HG02642 (cell line): Measurements from ENCODE around the gene NTN1.

Experiments
- ATAC-seq: cut with Tn5 transposase; IDR thresholded peaks from one replicate; pipeline ENCODE4 v1.9.1; 2021; ENCODE audit warnings: mild to moderate bottlenecking; ENCODE audit not compliant: unreplicated experiment, poor library complexity

The NTN1 gene

DNA sequence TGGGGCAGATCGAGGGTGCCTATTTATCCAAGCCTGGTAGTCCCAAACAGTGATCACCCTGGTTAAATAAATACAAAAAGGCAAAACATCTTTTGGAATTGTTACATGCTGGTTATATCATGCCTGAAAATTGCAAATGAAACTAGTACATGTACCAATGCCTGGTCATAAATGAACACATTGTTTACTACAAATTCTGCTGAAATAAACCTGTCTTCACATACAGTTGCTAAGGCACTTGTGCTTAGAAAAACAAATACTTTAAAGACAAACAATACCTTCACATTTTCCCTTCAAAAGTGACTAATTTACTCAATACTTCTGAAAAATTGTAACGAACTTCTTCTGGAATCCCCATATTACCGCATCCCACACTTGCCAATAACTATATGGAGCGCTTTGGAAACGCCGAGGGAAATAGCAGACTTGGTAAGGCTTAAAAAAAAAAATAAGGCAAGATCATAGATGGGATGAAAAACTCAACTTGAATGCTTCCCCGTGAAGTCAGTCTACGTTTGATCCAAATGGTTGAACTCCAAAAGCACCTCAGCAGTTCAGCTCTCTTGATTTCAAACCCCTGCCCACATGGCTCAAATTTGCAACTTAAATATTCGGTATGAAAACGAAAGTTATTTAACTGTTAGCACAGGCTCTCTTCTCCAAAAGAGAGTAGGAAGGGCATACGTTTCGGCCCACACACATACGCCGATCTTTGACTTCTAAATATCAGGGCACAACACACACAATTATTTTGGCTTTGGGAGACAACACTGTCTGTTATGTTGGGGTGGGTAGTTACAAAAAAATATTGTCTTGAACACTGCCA lies 264.5 kb downstream of the NTN1 start:
- no peak for ATAC-seq

DNA sequence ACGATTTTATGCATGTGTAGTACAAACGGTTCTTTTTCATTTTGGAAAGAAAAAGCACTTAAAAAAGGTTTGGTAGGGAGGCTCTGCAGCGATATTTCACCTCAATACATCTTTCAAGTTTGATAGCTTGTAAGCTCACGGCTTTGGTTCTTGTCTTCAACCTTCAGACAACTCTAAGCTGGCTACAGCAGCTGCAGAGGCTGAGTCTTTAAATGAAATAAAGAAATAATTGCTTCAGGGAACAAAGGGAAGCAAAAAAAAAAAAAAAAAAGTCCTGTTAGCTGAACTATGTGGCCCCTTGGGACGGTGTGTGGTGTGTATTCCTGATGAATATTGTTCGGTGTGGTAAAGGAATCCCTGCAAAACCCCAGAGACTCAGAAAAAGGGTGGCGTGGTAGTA lies 265.1 kb downstream of the NTN1 start:
- ATAC-seq, result no peak

GRCh38 chr17:9287306-9287705 lies 266.0 kb downstream of the NTN1 start:
- no peak for ATAC-seq

DNA sequence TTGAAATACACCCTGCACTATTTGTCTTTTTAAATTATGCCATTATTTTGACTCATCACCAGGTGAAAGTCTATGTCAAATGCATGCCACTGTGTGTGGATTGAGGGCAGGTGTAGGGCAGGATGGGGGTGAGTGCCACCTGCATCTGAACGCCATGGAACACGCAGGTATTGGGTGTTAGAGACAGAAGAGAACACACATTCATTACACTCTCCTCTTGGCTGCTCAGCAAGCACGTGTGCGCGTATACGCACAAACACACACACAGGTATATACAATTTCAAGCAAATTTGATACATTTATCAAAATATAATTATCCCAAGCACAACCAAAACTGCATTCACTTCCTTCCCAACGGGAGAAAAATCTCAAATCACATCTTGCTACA lies 268.9 kb downstream of the NTN1 start:
- no peak for ATAC-seq

GRCh38 chr17:9291912-9292560 lies 270.7 kb downstream of the NTN1 start:
- ATAC-seq, result peak; percentile 42

DNA sequence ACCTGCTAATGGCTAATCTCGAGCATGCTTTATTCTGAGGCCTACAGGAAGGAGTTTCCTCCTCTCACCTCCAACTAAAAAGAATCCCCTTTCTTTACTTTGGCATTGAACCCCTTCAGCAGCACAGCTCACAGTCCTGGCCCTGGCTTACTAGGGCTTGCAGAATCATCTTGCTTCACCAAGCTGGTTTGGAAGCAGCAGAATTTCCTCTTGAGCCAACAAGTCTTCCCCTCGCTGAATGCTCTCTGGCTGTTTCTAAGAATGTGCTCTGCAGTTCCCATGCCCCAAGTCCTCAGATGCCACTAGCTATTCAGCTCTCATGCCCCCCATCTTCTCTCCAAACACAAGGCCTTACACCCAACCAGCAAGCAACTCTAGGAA lies 271.2 kb downstream of the NTN1 start:
- ATAC-seq, result no peak
